SKM-1 treated with dmso at 0.1 percent for 144 hours (cell line): Measurements from ENCODE around the gene SAAL1.
"Not testable (repeated sequence)": the region's sequence is repeated elsewhere in the genome, so short reads cannot be mapped to it uniquely, and the experiment has no call there.

Source experiments
- DNase-seq: peaks from one replicate; lab custom pipeline; 2025; ENCODE audit not compliant: unreplicated experiment; lab: John Stamatoyannopoulos, UW

Gene SAAL1

GRCh38 chr11:18105802-18106574 is at the start of gene SAAL1:
Gene SAAL1 (minus strand): TSS chr11:18106082. CDS start chr11:18106041, 41 bp downstream.
- peak; percentile 70 for DNase-seq

- no peak for DNase-seq
These were observed 45.7 kb upstream of the SAAL1 start for GRCh38 chr11:18151581-18151980.

GRCh38 chr11:18145837-18146236 is 40.0 kb upstream of the SAAL1 start:
- DNase-seq: no peak

GRCh38 chr11:18145025-18145424 is 39.1 kb upstream of the SAAL1 start:
- no peak for DNase-seq

- no peak for DNase-seq
These were observed 38.4 kb upstream of the SAAL1 start for GRCh38 chr11:18144243-18144642.

GRCh38 chr11:18140145-18140544 is 34.3 kb upstream of the SAAL1 start:
- DNase-seq: no peak

GRCh38 chr11:18137186-18137800 is 31.4 kb upstream of the SAAL1 start:
- no peak for DNase-seq

- no peak for DNase-seq
These were observed 29.4 kb upstream of the SAAL1 start for GRCh38 chr11:18135308-18135707.

- no peak for DNase-seq
These were observed 26.5 kb upstream of the SAAL1 start, which contains the start of gene MRGPRX3 for GRCh38 chr11:18132341-18132740. Gene MRGPRX3 (plus strand): TSS chr11:18132571. CDS start chr11:18137203, 4,632 bp downstream.

- DNase-seq: not testable (repeated sequence)
These were observed 25.2 kb upstream of the SAAL1 start for GRCh38 chr11:18131115-18131514.

GRCh38 chr11:18121331-18121828 is 15.5 kb upstream of the SAAL1 start:
- DNase-seq: not testable (repeated sequence)

GRCh38 chr11:18115360-18116127 is 9.7 kb upstream of the SAAL1 start:
- DNase-seq: peak; percentile 23

- no peak for DNase-seq
These were observed 5.1 kb upstream of the SAAL1 start for GRCh38 chr11:18111005-18111404.

- no peak for DNase-seq
These were observed 2.4 kb upstream of the SAAL1 start for GRCh38 chr11:18108254-18108653.

- no peak for DNase-seq
These were observed 806 bp upstream of the SAAL1 start for GRCh38 chr11:18106688-18107087.

GRCh38 chr11:18105086-18105801 is 638 bp downstream of the SAAL1 start:
- DNase-seq: no peak

GRCh38 chr11:18100926-18101656 is 4.8 kb downstream of the SAAL1 start:
- no peak for DNase-seq

- DNase-seq: no peak
These were observed 11.9 kb downstream of the SAAL1 start for GRCh38 chr11:18093959-18094358.

GRCh38 chr11:18091731-18092130 is 14.2 kb downstream of the SAAL1 start:
- DNase-seq: no peak

- DNase-seq: peak; percentile 18
These were observed 16.9 kb downstream of the SAAL1 start for GRCh38 chr11:18088966-18089365.
